22Rv1 (cell line): ENCODE data around the gene TAF8.
A peak's percentile ranks its signal among the peaks of the same experiment; 100 is the strongest.

Experiments used
- H3K27ac ChIP-seq: fragments of 450-650 bp; 2 replicates; pipeline ENCODE4 v1.5.1; 2017
- CTCF ChIP-seq: fragments of 450-650 bp; IDR thresholded peaks from 2 replicates; pipeline ENCODE4 v1.5.1; 2017; ENCODE audit warnings: mild to moderate bottlenecking
- ZFX ChIP-seq: fragments of 450-650 bp; IDR thresholded peaks from 2 replicates; pipeline ENCODE4 v1.6.1; 2017; ENCODE audit warnings: antibody characterized with exemption, borderline replicate concordance

TAF8 gene

GRCh38 chr6:42042108-42042507 lies 8.2 kb upstream of the TAF8 start:
- TF ChIP-seq ZFX (no peak), CTCF (no peak)
- no peak overlapping the region for H3K27ac ChIP-seq

GRCh38 chr6:42043787-42044475 lies 6.4 kb upstream of the TAF8 start:
- H3K27ac ChIP-seq = no peak overlapping the region
- TF ChIP-seq CTCF = peak; percentile 92
- TF ChIP-seq ZFX = no peak

- H3K27ac ChIP-seq = 0 out of 2 replicates have a peak overlapping the region, but pooled peaks have one; percentile 2
- no peak for TF ChIP-seq CTCF
- no peak for TF ChIP-seq ZFX
Observed at GRCh38 chr6:42045538-42046460, 4.5 kb upstream of the TAF8 start.

DNA sequence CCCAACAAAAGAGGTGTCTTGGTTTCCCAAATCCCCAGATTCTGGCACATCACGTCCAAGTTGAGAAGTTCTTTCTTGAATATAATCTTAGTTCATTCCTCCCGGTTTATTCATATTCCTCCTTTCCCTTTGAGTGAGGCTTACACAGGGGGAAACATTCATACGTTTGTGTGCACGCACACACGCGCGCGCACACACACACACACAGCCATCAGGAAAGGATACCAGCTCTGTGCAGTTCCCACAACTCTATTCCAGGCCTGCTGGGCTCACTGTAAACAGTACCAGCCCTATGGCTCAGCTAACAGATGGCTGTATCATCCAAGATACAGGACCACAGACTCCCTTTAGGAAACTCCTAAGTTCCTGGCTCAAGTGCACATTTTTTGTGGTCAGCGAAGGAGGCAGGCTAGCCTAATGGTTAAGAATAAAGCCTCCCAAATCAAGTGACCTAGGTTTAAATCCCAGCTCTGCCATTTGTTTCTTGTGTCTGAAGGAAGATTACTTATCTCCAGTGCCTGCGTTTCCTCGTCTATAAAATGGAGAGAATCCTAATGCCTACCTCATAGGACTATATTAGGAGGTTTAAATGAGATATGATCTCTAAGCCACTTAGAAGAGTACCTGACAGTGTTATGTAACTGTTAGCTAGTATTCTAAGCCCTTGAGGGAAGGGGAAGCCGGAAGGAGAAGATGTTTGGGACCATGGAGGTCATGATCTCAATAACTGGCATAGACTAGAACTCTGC lies 3.7 kb upstream of the TAF8 start:
- TF ChIP-seq ZFX = no peak
- TF ChIP-seq CTCF = no peak
- no peak overlapping the region for H3K27ac ChIP-seq

- no peak for TF ChIP-seq CTCF
- TF ChIP-seq ZFX = no peak
- no peak overlapping the region for H3K27ac ChIP-seq
Observed at GRCh38 chr6:42047213-42047590, 3.1 kb upstream of the TAF8 start.

- H3K27ac ChIP-seq = no peak overlapping the region
- no peak for TF ChIP-seq ZFX
- TF ChIP-seq CTCF = no peak
Observed at GRCh38 chr6:42047790-42048405, 2.4 kb upstream of the TAF8 start.
